Left hindlimb (tissue), 1 donor: ENCODE data around the gene MYBPC1.
A peak's percentile ranks its signal among the peaks of the same experiment; 100 is the strongest.
"Not testable (repeated sequence)": the region's sequence is repeated elsewhere in the genome, so short reads cannot be mapped to it uniquely, and the experiment has no call there.

Experiments
- DNase-seq: peaks from one replicate; pipeline ENCODE4 v3.0.0-alpha.2; 2018

The MYBPC1 gene

DNA sequence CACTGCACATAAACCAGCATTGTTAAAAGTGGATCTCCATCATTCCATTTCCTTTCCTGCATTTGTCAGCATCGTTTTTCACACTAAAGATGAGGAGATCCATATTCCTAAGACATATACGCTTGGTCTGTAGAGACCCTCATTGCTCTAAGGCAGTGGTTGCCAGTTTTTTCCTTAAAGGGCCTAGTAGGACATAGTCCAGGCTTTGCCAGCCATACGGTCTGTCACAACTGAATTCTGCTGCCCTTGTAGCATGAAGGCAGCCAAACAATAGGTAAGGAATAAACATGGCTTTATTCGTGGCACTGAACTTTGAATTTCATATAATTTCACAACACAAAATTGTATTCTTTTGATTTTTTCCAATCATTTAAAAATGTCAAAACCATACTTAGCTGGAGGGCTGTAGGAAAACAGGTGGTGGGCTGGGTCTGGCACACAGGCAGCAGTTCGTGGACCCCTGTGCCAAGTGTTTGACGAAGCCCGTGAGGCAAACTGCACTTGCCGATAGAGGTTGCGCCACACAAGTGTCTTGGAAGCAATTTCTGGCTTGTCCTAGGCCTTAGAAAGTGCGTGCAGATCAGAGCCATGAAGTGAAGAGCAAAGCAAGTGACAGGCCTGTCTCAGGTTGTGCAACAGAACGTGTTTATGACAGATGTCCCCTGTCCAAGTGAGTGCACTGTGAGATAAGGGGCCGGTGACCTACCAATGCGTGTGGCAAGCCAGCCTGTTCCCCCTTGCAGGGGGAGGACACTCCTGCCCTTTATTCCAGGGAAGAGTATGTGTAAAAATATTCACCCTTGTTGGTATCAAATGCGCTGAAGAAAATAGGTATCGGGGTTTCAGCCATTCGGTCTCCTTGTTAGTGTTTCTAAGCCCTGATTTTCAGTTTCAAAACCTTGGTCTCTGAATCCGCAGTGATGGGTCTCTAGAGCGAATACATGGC, 101.8 kb downstream of the MYBPC1 start:
- DNase-seq = peak; percentile 31

DNA sequence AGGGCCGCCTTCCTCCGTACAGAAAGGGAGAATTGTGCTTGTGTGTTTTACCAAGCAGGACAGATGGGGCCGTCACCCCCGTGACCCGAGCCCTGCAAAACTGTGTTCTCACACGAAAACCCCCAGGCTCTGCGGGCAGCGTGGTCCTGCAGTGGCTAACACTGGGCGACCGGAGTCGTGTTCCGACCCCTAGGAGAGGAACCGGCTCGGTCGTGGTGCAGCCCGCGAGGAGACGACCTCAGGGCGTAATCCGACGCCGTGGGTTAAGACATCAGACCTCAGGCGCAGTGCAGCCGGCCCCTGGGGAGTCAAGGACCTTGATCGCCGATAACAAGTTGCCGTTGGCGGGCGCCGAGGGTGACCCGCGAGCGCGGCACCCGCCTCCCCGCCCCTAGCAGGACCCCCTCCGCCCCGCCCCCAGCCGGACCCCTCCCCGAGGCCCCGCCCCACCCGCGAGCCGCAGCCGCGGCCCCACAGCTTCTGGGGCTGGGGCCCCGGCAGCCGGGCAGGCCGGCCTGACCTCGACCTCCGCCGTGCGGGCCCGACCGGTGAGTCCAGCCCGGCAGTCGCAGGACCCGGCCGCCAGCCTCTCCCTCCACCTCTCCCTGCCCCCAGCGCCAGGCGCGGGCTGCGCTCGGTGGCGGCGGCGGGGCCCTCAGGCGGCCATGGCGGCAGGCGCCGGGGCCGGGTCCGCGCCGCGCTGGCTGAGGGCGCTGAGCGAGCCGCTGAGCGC, 102.6 kb downstream of the MYBPC1 start, which contains the start of gene CHPT1:
TSS of gene CHPT1 (plus strand) at position 444 of the 733 bp plus-strand sequence. CDS start at position 666, 222 bp downstream.
- peak; percentile 76 for DNase-seq

DNA sequence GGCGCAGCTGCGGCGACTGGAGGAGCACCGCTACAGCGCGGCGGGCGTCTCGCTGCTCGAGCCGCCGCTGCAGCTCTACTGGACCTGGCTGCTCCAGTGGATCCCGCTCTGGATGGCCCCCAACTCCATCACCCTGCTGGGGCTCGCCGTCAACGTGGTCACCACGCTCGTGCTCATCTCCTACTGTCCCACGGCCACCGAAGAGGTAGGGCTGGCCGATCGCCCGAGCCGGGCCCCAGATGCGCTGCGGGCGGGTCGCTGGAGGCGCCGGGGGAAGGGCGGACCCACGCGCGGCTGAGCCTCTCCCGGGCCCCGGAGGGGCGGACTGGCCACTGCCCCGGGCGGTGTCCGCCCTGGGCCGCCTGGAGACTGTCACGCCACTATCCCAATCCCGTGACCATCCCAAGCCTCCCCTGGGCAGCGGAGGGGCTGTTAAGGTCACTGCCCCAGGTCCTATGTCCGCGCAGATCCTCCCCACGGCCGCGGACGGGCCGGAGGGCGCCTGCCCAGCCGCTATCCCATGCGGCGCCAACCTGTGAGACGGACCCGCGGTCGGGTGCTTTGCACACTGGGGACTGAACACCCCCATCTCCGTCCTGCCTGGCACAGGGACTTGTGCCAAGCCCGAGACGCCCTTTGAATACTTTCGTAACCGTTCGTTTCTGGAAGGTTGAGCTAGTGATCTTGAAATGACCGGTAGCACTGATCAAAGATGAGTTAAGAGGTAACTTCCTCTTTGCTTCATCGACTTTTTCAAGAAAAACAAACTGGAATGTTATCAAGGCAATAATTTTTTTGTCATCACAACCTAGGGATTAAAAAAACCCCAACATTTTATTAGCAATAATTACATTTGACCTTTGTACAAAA, 103.4 kb downstream of the MYBPC1 start:
- peak; percentile 60 for DNase-seq

DNA sequence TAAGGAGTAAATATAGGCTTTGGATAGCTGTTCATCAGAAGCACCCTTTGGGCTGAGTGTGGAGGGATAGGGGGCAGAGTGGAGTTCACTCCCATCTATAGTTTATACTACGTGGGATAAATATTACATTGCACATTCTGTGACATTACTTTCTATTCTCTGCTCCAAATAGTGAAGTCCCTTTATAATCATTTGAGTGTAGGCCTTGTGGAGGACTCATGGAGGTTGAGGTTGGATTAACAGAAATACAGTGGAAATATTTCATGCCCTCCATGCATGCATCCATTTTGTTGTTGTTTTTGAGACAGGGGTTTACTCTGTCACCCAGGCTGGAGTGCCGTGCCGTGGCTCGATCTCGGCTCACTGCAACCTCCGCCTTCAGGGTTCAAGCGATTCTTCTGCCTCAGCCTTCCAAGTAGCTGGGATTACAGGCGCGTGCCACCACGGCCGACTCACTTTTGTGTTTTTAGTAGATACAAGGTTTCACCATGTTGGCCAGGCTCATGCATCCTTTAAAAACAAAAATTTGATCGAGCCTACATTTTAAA, 104.1 kb downstream of the MYBPC1 start:
- DNase-seq = no peak

DNA sequence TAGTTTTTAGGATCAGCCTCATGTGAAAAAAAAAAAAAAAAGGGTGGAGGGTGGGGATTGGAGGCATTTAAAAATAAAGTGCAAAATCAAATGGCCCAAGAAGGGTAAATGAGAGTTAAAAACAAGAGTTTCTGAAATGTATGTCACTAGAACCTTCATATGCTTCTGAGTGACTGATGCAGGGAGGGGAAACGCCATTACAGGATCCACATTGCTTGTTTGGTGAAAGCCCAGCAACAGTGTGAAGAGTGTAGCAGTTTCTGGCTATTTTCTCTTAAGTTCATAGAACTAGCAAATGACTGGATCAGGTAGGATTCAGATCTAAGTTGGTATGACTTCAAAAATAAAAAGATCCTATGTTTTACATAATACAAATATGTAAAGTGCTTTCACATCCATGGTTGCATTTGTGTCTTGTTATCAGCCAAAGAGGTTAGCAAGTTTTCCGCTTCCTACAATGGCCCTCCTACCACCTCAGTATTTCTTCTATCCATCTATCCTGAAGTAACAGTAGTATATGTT, 105.6 kb downstream of the MYBPC1 start:
- no peak for DNase-seq

DNA sequence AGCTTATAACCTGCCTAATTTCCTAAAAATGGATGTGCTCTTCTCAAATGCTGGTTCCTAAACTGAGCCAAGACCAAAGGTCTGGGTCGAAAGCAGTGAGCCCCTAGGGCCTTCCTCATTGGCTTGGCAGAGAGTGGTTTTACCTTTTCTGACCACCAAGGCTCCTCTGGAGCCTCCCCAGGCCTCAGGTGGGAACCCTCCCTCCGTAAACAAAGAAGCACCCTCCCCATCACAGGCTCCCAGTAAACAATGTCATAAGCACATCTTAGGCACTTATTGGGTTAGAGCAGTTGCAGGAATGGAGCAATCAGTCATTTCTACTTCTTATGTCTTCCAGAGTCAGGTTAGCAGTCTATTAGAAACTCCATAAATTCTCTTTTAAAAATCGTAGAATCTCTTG, 108.7 kb downstream of the MYBPC1 start:
- DNase-seq = no peak

DNA sequence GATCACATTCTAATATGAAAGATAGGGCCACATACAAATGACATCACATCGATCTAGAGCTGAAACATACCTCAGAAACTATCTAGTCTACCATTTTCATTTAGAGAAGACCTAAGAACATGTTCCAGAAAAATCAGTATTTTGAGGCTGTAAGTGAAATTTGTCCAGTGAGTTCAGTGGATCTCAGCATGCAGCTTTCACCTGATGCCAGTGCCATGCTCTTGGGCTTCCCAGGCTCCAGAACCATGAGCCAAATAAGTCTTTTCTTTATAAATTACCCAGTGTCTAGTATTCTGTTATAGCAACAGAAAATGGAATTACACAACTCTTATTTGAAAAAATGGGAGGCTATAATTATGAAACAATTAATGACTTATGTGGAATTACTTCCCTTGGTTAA, 111.6 kb downstream of the MYBPC1 start:
- DNase-seq = no peak

DNA sequence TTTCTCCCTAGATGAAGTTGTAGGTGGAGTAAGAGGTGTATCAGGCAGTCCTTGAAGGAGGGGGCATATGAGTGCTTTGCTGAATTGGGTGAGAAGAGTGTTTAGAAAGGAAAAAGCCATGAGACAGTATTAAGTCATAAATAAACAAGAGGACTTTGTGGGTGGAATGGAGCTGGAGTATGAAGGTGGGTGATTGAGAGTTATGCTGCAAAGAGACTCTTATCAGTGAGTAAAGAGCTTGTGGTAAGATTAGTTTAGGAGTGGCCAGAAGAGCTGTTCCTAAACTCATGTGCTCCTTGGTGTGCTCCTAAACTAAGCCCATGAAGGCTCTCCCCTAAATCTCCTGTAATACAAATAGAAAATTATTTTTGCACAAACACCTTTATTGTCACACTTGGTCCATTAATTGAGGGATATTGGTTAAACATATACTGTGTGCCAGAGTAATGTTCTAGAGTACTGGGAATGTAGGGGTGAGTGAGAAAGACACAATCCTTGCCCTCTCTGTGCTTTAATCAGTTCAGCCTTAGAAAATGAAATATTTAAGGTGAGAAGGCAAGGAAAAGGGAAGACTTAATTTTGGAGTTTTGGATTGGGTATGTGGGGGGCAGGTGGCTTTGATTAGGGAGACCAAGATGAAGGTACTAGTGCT, 112.5 kb downstream of the MYBPC1 start:
- no peak for DNase-seq

DNA sequence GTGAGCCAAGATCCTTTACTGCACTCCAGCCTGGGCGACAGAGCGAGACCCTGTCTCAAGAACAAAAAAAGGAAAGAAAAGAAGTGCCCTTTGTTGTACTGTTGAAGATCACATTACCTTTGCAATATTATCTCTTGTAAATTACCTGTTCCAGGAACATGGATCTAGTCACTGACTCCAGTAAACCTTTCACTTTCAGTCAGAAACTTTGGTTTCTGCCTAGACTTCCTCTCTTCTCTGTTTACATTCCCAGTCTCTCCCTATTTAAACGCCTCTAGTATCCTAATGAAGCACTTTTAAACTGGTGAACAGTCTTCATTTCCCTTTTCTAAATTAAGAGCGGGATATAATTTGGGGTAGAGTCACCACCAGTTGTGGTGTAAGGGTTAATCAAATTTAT, 115.5 kb downstream of the MYBPC1 start:
- no peak for DNase-seq

DNA sequence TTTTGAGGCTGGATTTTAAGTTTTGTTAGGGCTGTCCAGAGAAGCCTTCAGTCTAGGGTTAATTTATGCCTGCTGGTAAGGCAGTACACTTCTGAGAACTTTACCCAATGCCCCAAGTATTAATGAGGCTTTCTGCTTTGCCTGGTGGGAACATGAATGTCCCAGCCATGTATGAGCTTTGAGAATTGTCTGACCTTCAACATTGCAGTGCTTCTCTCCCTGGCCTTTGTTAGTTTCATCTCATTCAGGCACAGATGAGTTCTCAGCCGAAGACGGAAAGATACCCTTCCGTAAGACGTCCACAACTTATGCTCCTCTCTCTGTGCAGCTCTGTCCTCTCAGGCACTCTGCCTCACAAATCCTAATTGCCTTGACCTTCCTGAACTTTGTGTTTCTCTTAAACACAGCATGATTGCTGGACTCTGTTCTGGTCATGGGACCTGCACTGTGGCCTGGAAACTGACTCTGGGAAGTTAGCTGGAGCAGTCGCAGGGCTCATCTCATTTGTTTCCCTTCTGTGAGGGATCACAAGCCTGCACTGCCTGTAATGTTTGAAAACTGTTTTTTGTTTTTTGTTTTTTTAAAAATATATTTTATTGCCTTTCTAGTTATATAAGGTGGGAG, 118.4 kb downstream of the MYBPC1 start:
- DNase-seq = no peak

DNA sequence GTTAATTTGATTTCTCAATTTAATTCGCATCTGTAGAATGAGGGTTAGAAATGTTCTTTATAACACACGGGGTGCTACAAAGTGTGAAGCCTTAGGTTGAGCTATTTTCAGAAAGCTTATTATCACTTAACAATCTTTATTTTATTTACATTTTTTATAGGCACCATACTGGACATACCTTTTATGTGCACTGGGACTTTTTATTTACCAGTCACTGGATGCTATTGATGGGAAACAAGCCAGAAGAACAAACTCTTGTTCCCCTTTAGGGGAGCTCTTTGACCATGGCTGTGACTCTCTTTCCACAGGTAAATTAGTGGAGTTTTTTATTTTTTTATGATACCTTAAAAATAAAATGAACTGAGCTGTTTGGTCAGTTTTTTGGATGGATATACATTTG, 119.2 kb downstream of the MYBPC1 start:
- DNase-seq = no peak

DNA sequence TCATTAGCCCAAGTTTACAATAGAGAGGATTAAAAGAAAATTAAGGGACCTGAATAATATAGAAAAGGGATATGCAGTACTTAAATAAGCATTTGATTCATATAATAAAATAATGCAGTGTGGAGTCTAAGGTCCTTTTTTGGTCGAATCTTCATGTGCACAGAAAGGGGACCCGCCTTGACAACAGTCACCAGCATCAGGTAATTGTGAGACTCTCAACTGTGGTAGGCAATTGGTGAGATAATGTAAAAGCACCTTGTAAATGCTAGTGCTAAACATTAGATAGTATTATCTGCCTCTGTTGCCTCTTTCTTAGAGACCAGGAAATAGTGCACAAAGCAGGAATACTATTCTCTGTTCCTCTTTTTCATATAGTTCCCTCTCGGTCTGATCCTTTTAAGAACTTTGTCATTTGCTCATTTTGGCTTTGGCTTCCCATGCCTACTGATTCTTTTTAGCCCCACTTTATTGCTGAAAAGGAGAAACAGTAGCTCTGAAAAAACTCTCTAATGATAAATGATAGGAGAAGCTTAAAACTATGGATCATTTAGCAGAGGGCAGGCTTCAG, 120.2 kb downstream of the MYBPC1 start:
- no peak for DNase-seq

DNA sequence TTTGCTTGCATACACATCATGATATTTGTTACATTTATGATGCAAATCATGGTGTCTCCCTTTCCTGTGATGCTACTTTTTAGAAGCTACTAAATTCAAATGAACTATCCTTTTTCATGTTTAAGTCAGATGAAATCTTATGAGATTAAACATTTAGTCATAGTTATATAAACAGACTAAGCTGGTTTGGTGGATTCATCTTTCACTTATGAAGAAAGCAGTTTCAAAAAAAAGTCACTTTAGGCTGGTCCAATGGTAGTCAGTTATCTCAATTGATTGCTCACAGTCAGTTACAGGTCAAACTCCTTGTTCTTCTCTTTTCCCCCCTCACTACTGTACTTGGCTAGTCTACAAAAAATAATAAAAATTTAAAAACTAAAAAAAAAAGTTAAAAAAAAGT, 124.8 kb downstream of the MYBPC1 start:
- no peak for DNase-seq

DNA sequence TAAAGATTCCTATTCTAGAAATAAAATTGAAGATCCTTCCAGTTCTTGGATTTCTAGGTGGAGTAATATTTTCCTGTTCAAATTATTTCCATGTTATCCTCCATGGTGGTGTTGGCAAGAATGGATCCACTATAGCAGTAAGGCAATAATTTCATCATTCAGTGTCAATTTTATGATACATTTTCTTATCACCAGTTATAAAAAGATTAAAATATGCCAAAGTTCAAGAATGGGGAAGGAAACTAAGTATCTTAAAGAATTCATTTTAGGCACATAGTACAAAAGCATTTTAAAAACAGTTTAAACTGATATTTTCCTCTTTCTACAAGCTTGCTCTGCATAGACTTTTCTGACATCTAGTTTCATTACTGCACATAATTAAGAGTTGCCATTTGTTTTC, 125.3 kb downstream of the MYBPC1 start:
- no peak for DNase-seq

DNA sequence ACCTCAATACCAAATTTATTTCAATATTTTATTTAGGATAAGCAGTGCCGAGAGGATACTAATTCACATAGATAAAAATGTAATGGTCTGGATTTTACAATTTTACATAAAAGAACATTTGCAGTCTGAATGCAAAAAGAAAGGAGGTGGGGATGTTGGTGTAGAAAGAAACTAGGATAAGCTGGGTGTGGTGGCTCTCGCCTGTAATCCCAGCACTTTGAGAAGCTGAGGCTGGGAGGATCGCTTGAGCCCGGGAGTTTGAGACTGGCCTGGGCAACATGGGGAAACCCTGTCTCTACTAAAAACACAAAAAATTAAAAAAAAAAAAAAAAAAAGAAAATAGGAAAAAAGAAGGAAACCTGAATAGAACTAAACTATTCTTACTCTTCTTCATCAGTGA, 127.6 kb downstream of the MYBPC1 start:
- DNase-seq = no peak

DNA sequence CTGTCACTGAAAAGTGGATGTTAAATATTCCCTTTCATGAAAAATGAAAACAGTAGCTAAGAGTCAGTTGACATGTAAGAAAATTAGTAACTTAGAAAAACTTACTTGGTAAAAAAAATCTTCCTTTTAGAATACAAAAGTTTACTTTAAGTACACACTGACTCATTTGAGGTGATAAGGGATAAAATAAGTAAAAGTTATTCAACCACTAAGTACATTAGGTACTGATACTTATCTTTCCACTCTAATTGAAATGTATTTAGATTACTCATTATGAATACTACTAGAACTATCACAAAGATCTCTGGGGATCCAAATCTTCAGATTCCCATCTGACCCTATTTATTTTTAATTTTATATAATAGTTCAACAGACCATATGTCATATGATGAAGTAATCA, 132.3 kb downstream of the MYBPC1 start:
- DNase-seq = no peak

DNA sequence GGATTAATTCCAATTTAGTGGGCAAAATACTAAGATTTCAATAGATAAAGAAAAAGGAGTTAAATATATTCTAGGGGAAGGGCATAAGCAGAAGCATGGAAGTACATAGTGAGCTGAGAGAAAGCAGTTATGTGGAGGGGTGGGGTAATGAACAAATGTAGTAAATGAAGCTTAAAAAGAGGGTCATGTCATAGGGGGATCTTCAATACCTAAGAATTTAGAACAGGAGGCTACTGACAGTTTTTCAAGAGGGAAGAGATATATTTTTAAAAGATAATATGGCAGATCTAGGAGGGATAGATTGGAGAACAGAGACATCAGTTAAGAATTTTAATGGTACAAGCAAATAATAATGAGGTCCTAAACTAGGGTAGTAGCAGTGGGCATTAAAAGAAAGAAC, 135.1 kb downstream of the MYBPC1 start:
- DNase-seq = no peak

DNA sequence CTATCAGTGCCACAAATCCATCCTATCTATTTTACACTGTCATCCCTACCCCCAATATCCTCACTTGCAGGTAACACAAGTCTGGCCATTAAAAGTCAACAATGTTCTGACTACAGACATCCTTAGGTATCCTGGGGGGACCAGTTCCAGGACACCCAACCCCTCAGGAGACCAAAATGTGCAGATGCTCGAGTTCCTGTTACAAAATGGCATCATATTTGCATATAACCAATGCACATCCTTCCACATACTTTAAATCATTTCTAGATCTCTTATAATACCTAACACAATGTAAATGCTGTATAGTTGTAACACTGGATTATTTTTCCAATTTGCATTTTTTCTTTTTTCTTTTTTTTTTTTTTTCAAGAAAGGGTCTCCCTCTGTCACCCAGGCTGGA, 137.5 kb downstream of the MYBPC1 start:
- DNase-seq = no peak

DNA sequence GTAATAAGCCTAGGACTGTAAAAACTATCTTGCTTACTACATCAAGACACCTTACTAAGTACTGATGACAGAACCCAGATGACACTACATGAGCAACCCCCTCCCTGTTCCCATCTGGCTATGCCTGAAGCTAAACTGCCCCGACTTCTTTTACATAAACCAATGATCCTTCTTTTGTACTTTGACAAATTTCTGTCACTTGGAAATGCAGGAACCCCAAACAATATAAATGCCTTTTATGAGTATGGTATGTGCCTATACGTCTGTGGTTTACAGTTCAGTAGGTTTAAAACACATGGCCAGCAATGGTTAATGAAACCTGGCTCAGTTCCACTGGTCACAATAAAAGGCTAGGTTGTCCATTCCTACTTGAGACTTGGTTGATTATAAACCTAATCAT, 138.4 kb downstream of the MYBPC1 start:
- no peak for DNase-seq

DNA sequence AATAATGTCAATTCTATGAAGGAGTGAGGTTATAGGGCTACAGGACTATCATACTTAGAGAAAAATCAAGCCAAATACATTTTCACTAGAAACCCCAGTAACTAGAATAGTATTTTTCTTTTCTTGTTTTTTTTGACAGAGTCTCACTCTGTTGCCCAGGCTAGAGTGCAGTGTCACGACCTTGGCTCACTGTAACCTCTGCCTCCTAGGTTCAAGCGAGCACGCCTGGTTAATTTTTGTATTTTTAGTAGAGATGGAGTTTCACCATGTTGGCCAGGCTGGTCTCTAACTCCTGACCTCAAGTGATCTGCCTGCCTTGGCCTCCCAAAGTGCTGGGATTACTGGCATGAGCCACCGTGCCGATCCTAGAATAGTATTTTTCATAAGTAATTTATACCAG, 139.7 kb downstream of the MYBPC1 start:
- DNase-seq = not testable (repeated sequence)
